Hematopoietic multipotent progenitor cell treated with erythropoietin and hydrocortisone succinate and interleukin-3 and kit ligand, for 15 days (in vitro differentiated cells): ENCODE data around the gene PPP1R2.

Experiments used
- DNase-seq: peaks from one replicate; pipeline ENCODE4 v3.0.0-alpha.2; 2015; ENCODE audit warnings: low spot score

The PPP1R2 gene

GRCh38 chr3:195565716-195566115 is 22.6 kb upstream of the PPP1R2 start:
- DNase-seq: no peak

- no peak for DNase-seq
These were observed 20.2 kb upstream of the PPP1R2 start for GRCh38 chr3:195563317-195563716.

GRCh38 chr3:195559723-195560409 is 16.7 kb upstream of the PPP1R2 start:
- DNase-seq: no peak

GRCh38 chr3:195558602-195559001 is 15.5 kb upstream of the PPP1R2 start:
- no peak for DNase-seq

- DNase-seq: no peak
These were observed 14.2 kb upstream of the PPP1R2 start for GRCh38 chr3:195557322-195557721.

- no peak for DNase-seq
These were observed 13.3 kb upstream of the PPP1R2 start for GRCh38 chr3:195556390-195556789.

GRCh38 chr3:195555110-195555509 is 12.0 kb upstream of the PPP1R2 start:
- no peak for DNase-seq

GRCh38 chr3:195554458-195554857 is 11.3 kb upstream of the PPP1R2 start:
- DNase-seq: no peak

- no peak for DNase-seq
These were observed 10.1 kb upstream of the PPP1R2 start for GRCh38 chr3:195553268-195553667.

- no peak for DNase-seq
These were observed 8.4 kb upstream of the PPP1R2 start for GRCh38 chr3:195551381-195551978.

GRCh38 chr3:195550723-195551122 is 7.6 kb upstream of the PPP1R2 start:
- DNase-seq: no peak

GRCh38 chr3:195549931-195550519 is 6.9 kb upstream of the PPP1R2 start:
- DNase-seq: no peak

- no peak for DNase-seq
These were observed 5.9 kb upstream of the PPP1R2 start for GRCh38 chr3:195548987-195549386.

GRCh38 chr3:195548501-195548900 is 5.4 kb upstream of the PPP1R2 start:
- no peak for DNase-seq

GRCh38 chr3:195548006-195548405 is 4.9 kb upstream of the PPP1R2 start:
- no peak for DNase-seq

- no peak for DNase-seq
These were observed 3.0 kb upstream of the PPP1R2 start for GRCh38 chr3:195546130-195546560.

- DNase-seq: no peak
These were observed 1.5 kb upstream of the PPP1R2 start for GRCh38 chr3:195544634-195545033.

- no peak for DNase-seq
These were observed 1.1 kb upstream of the PPP1R2 start for GRCh38 chr3:195544230-195544536.

GRCh38 chr3:195543500-195544229 is 540 bp upstream of the PPP1R2 start:
- DNase-seq: no peak

- DNase-seq: peak; percentile 11
These were observed 818 bp downstream of the PPP1R2 start for GRCh38 chr3:195542316-195542697.

GRCh38 chr3:195540511-195540910 is 2.6 kb downstream of the PPP1R2 start:
- DNase-seq: no peak

GRCh38 chr3:195540027-195540426 is 3.1 kb downstream of the PPP1R2 start:
- no peak for DNase-seq

GRCh38 chr3:195539479-195539878 is 3.6 kb downstream of the PPP1R2 start:
- no peak for DNase-seq
